Neutrophil (primary cell): ENCODE measurements around the gene ALKBH4.
A peak's percentile ranks its signal among the peaks of the same experiment; 100 is the strongest.
"Not testable (repeated sequence)": the region's sequence is repeated elsewhere in the genome, so short reads cannot be mapped to it uniquely, and the experiment has no call there.

Experiments used
- H3K27ac ChIP-seq: fragments of 200-600 bp; sonication (generic); 2 replicates; pipeline ENCODE4 v1.5.1; 2016; ENCODE audit warnings: mild to moderate bottlenecking, moderate library complexity
- H3K27me3 ChIP-seq: fragments of 200-600 bp; sonication (generic); 2 replicates; pipeline ENCODE4 v1.6.0; 2016; ENCODE audit warnings: mild to moderate bottlenecking
- H3K36me3 ChIP-seq: fragments of 200-600 bp; sonication (generic); 2 replicates; pipeline ENCODE4 v1.5.1; 2017
- H3K4me1 ChIP-seq, 2 experiments: fragments of 200-600 bp in 1 of 2; sonication (generic) in 1 of 2; 1 replicate in 1 of 2; 2 replicates in 1 of 2; pipeline versions ENCODE4 v1.5.1 to v1.6.1; 2013 to 2016; ENCODE audit warnings: low read depth in 1 of 2, low read length in 1 of 2, mild to moderate bottlenecking in 1 of 2, moderate library complexity in 1 of 2; ENCODE audit not compliant: control insufficient read depth in 1 of 2, insufficient read depth in 1 of 2
- H3K4me3 ChIP-seq, 2 experiments: fragments of 200-600 bp in 1 of 2; sonication (generic) in 1 of 2; 1 replicate in 1 of 2; 2 replicates in 1 of 2; pipeline ENCODE4 v1.5.1; 2013 to 2016; ENCODE audit warnings: low read depth in 1 of 2, low read length in 1 of 2, mild to moderate bottlenecking in 1 of 2, moderate library complexity in 1 of 2
- H3K9me3 ChIP-seq: fragments of 200-600 bp; sonication (generic); 2 replicates; pipeline ENCODE4 v1.5.1; 2016
- TF ChIP-seq, protein P1 (sequence below): fragments of 200-600 bp; sonication (generic); IDR thresholded peaks from 2 replicates; pipeline ENCODE4 v1.5.1; 2016; ENCODE audit warnings: antibody characterized with exemption

The ALKBH4 gene

DNA sequence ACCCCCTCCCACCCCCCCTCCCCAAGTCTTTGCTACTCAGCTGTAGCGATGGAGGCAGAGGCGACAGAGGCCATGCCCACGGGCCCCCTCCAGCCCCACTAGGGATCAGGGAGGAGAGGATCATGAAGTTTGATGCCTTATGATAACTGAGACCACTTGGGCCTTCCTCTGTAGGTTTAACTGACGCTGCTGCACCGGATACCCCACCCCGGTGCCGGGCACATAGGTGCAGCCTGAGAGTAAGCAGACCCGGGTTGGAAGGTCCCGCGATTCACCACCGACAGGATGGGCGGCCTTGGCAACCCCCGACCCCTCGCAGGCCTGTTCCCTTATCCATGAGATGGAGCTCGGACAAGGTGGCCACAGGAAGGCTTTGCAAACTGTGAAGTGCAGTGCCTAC, 29.4 kb upstream of the ALKBH4 start:
- H3K27me3 ChIP-seq, H3K4me1 ChIP-seq, H3K27ac ChIP-seq, H3K36me3 ChIP-seq, H3K9me3 ChIP-seq: not testable (repeated sequence)
- H3K4me3 ChIP-seq: peak overlapping the region in 1 of 2 experiments; percentile 53

DNA sequence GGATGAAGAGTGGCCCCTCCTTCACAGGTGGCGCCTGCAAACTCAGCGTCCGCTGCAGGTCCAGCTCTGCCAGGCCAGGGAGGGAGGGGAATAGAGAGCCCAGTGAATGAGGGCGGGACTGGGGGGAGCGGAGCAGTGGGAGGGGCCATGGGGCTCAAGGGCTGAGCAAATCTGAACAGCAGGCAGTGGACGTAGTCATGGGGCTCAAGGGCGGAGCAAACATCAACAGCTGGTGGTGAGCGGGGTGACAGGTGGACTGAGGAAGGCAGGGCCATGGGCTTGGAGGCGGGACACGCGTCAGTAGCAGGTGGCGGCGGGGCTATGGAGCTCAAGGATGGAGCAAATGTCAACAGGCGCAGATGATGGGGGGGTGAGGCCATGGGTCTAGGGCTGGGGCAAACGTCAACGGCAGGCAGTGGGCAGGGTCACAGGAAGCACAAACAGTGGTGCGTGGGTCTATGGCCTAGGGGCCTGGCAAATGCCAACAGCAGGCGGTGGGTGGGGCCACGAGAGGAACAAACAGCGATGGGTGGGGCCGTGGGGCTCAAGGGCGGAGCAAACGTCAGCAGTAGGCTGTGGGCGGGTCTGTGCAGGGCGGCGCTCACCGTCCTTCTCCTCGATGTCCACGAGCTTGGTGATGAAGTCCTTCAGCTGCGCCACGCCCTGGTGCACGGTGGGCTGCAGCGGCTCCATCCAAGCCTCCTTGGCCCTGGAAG, 28.7 kb upstream of the ALKBH4 start:
- H3K27me3 ChIP-seq, H3K27ac ChIP-seq, H3K9me3 ChIP-seq, H3K36me3 ChIP-seq, H3K4me3 ChIP-seq, H3K4me1 ChIP-seq: not testable (repeated sequence)

DNA sequence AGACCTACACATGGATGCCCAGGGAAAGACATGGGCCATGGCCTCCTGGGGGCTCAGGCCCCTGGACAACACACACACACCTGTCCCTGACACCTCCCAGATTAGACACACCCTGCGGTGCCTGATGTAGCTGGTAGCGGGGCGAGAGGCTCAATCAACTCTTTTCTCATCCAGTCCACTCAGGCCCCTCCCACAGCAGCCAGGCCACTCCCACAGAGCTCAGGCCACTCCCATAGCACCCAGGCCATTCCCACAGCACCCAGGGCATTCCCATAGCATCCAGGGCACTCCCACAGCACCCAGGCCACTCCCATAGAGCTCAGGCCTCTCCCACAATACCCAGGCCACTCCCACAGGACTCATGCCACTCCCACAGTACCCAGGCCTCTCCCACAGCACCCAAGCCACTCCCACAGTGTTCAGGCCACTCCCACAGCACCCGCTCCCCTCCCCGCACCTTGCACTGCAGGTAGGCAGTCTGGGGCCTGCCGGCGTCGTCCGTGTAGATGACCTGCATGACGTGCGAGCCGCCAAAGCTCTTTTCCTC, 25.9 kb upstream of the ALKBH4 start:
- H3K27me3 ChIP-seq, H3K9me3 ChIP-seq, H3K27ac ChIP-seq, H3K36me3 ChIP-seq, H3K4me3 ChIP-seq, H3K4me1 ChIP-seq: not testable (repeated sequence)

DNA sequence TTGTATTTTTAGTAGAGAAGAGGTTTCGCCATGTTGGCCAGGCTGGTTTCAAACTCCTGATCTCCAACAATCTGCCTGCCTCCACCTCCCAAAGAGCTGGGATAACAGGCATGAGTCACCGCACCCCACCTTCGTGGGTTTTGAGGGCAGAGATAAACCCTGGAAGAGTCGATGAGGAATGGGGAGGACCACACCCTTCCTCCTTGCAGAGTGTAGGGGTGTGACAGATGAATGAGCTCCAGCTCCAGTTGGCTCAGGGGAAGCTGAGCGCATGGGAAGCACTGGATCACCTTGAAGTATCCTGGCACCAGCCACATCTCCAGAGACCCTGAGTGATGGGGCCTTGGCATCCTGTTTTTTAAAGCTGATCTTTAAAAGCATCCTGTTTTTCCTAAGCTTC, 19.7 kb upstream of the ALKBH4 start:
- not testable (repeated sequence) for H3K36me3 ChIP-seq, H3K27ac ChIP-seq, H3K4me1 ChIP-seq, H3K9me3 ChIP-seq, H3K27me3 ChIP-seq, H3K4me3 ChIP-seq

DNA sequence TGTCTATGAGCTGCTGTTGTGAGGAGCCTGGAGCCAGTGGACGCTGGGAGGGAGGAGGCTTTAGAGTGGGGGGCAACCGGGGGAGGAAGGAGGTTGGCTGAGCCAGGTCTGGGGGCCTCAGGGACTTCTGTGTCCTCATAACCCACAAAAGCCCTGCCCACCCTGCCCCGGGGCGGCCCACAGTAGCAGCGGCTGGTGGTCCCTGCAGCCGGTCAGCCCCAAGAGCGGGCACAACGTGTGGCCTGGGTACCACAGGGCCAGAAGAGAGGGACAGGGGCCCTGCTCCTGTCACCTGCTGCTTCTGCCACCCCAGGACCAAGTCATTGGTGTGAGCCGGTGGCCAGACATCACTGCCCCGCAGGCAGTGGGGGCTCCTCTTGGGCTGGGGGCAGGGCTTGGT, 17.3 kb upstream of the ALKBH4 start:
- H3K4me3 ChIP-seq, H3K27me3 ChIP-seq, H3K4me1 ChIP-seq, H3K9me3 ChIP-seq, H3K36me3 ChIP-seq, H3K27ac ChIP-seq: not testable (repeated sequence)

DNA sequence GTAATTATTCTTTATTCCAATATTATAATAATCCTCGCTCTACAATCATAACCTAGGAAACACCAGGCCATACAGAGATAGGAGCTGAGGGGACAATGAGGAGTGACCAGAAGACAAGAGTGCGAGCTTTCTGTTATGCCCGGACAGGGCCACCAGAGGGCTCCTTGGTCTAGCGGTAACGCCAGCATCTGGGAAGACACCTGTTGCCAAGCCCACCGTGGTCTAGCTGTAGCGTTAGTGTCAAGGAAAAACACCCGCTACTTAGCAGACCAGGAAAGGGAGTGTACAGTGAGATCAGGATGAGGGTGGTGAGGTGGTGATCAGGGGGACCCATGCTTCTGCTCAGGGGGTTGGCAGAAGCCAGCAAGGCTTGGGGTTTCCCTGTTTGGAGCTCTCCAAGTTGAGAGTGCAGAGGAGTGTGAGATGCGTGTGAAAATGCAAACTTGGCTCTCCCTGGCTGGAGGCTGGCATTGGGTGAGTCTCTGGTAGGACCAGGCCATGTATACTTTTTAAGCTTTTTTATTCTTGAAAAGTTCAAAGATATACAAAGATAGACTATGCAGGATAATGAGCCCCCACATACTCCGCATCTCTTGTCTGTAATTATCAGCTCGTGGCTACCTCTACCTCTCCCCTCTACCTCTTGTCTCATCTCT, 15.4 kb upstream of the ALKBH4 start:
- not testable (repeated sequence) for H3K4me1 ChIP-seq, H3K27me3 ChIP-seq, H3K9me3 ChIP-seq, H3K4me3 ChIP-seq, H3K27ac ChIP-seq, H3K36me3 ChIP-seq
- TF ChIP-seq, protein P1, sequence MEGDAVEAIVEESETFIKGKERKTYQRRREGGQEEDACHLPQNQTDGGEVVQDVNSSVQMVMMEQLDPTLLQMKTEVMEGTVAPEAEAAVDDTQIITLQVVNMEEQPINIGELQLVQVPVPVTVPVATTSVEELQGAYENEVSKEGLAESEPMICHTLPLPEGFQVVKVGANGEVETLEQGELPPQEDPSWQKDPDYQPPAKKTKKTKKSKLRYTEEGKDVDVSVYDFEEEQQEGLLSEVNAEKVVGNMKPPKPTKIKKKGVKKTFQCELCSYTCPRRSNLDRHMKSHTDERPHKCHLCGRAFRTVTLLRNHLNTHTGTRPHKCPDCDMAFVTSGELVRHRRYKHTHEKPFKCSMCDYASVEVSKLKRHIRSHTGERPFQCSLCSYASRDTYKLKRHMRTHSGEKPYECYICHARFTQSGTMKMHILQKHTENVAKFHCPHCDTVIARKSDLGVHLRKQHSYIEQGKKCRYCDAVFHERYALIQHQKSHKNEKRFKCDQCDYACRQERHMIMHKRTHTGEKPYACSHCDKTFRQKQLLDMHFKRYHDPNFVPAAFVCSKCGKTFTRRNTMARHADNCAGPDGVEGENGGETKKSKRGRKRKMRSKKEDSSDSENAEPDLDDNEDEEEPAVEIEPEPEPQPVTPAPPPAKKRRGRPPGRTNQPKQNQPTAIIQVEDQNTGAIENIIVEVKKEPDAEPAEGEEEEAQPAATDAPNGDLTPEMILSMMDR: peak; percentile 66

DNA sequence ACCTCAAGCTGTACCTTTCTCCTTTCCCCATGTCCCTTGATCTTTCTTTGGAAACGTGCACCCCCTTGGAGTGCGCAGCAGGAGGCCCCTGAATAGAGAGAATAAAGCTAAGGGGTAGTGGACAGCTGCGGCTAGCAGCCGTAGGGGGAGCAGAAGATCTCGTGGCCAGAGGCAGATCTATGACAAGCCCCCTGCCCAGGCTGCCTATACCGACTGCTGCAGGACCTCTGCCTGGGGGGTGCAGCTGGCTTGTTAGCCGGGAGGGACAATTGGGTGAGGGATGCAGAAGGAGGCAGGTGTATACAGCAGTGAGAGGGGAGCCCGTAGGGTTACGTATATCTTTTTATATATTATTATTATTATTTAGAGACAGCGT, 14.5 kb upstream of the ALKBH4 start:
- not testable (repeated sequence) for H3K4me1 ChIP-seq, H3K36me3 ChIP-seq, H3K9me3 ChIP-seq, H3K27ac ChIP-seq, H3K27me3 ChIP-seq
- H3K4me3 ChIP-seq: peak overlapping the region in 1 of 2 experiments; percentile 59

DNA sequence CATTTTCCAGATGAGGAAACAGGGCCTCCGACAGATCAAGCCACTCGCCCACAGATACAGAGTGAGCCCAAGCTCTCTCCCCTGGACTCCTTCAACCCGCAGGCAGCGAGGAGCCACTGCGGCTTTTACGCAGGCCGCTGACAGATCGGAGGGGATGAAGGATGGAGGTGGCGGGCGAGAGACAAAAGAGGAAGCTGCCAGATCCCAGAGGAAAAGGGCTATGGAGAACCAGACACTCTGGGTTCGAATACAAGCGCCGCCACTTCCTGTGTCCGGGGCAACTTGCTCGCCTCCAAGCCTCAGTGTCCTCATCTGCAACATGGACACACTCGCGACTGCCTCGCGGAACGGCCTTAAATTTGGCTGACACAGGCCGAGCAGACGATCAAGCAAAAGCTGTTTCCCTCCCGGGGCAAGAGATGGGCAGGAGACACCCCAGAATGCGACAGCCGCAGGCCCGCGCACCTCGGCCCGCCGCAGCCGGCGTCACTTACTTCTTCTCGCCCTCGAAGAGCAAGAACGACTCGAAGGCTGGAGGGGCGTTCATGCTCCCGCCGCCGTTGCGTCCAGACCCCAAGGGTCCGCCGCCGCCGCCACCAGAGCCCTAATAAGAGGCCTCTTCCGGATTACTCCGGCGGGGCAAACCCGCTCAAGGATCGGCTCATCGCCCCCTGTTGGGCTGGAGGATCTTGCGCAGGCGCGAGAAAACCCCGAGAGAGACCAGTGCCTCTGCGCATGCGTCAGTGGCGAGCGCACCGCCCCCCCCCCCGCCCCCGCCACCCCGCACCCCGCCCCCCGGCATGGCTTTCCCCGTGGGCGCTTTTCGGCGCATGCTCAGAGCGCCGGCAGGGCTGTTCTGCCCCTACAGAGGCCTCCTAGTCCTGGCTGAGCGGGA, 13.9 kb upstream of the ALKBH4 start, which contains the start of gene POLR2J:
Gene POLR2J (minus strand): TSS at position 609 of the 895 bp plus-strand sequence. CDS start 62 bp downstream, at position 547.
- not testable (repeated sequence) for H3K27me3 ChIP-seq, H3K4me1 ChIP-seq, H3K9me3 ChIP-seq
- peak within 1 kb of the TSS; percentile 58 for H3K27ac ChIP-seq
- TF ChIP-seq, protein P1: peak; percentile 73
- H3K4me3 ChIP-seq: peak within 1 kb of the TSS; percentile 43 to 59
- H3K36me3 ChIP-seq: peaks cover 16% of the 10 kb centered on the region

DNA sequence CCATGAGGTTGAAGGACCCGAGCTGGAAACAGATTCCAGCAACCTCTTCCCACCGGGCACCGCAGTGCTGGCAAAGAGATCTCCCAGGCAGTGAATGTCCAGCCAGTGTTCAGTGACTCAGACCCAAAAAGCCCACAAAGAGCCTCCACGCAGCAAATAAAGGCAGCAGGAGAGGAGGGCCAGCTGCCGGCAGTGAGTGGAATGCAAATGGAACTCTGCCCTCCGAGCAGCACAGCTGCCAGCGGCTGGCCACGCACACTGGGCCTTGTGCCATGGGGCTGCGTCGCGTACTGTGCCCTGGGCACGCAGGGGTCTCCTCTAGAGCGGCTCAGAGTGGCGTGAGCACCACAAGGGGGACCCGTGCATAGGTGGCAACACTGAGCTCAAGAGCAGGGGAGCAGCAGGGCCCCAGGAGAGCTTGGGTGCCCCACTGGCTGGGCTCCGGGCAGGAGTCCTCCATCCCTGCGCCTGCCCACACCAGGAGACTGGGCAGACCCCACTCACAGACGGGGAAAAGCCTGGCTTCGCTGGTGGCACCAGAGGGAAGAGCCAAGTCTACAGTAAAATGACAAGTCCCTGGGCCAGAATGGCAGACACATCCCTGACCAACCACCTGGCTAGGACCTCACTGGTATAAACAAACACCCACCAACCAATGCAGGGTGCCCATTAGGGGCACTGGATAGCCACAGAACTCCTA, 10.2 kb upstream of the ALKBH4 start:
- H3K27ac ChIP-seq, H3K9me3 ChIP-seq, H3K4me3 ChIP-seq, H3K4me1 ChIP-seq, H3K27me3 ChIP-seq: not testable (repeated sequence)
- peaks cover 53% of the 10 kb centered on the region for H3K36me3 ChIP-seq

DNA sequence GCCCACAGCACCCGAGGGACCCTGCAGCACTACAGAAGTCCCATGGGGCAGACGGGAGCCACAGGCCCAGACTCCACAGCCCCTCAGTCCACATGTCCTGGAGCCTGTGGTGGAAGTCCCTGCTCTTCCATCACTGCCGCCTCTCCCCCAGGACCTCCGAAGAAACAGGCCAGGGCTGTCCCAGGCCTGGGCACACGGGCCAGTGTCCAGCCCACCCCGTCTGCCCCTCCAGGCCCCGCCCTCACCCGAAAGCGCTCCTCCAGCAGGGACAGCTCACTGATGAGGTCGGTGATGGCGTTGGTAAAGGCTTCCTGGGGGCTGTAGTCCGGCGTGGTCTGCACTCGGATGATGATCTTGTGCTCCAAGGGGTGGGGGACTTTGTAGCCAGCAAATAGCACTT, 9.5 kb upstream of the ALKBH4 start:
- H3K27ac ChIP-seq, H3K4me1 ChIP-seq, H3K27me3 ChIP-seq, H3K4me3 ChIP-seq, H3K9me3 ChIP-seq: not testable (repeated sequence)
- H3K36me3 ChIP-seq: peaks cover 61% of the 10 kb centered on the region
